Erythroblast (primary cell): ENCODE results near the gene CBFB.

Experiments used
- GATA1 ChIP-seq: IDR thresholded peaks from 2 replicates; pipeline ENCODE4 v1.6.1; 2011; ENCODE audit warnings: low read depth, mild to moderate bottlenecking, control low read depth, low read length, moderate library complexity
- POLR2A ChIP-seq: IDR thresholded peaks from 2 replicates; pipeline ENCODE4 v1.6.1; 2011; ENCODE audit warnings: mild to moderate bottlenecking, low read length

GRCh38 chr16:67029254-67030096 is 526 bp downstream of the CBFB start:
- TF ChIP-seq POLR2A (no peak), GATA1 (peak; percentile 19)
